ENCODE data around the gene CRYBG1.
A peak's percentile ranks its signal among the peaks of the same experiment; 100 is the strongest.

CRYBG1 gene

DNA sequence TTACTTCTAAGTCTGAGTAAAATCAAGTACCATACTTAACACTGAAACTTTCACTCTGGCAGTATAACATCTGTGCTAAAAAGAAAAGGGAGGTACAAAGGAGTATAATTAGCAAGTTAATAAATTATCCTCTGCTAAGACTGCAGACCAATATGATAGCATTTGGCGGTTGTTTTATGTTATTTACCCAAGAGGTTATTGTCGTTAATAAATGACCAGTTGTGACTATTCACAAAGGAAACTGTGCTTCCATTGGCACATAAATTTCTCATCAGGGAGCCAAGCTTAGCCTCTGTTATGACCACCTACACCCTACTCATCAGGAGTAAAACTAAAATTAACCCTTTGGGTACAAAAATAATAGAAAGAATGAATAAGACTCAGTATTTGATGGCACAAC lies 86.5 kb downstream of the CRYBG1 start:
- DNase-seq (ENCODE audit: insufficient read length, low spot score) (no peak), FAIRE-seq (no peak)
- no peak for TF ChIP-seq TAF1 (IDR thresholded peaks at IDR 0.05; ENCODE audit: low read depth, low read length)

DNA sequence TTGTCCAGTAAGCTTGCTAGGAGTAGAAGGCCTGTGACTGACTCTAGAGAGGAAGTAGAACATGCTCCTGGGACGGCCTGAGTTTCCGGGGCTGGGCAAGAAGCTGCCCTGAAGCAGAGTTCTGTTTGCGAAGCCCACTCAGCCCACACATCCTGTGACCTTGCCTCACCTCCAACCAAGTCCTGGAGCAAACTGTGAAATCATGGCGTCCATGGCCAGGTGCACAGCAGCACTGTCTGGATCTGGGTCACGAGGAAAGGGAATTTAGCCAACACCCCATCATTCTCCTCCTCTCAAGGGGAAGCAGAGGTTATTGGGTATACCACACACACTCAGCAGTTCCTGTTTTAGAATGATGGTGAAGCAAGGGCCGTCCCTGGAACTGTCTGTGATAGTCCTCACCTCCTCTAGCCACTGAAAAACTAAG lies 87.5 kb downstream of the CRYBG1 start:
- TF ChIP-seq POU2F2 (IDR thresholded peaks at IDR 0.05; ENCODE audit: low read depth, low read length) = no peak
- peak; percentile 81 for TF ChIP-seq SPI1 (IDR thresholded peaks at IDR 0.05; ENCODE audit: low read depth, low read length)
- no peak for DNase-seq (ENCODE audit: insufficient read length, low spot score)
- peak; percentile 91 for FAIRE-seq

DNA sequence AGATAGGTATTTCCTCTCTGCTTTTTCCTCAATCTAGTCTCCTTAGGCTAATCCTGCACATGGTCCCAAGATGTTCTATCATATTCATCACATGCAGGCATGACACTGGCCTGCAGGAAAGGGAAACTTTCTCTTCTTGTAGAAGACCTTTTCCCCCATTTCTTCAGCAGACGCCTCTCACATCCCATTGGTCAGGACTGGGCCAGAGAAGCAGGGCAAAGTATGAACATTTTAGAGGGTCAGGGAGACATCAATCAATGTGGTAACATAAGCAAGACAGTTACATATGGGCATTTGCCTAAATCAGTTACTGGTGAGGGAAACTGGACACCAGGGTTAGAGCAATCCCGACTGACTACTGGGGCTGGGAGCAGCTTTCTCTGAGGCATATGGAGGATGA lies 90.1 kb downstream of the CRYBG1 start:
- TF ChIP-seq PAX5 (IDR thresholded peaks at IDR 0.05; ENCODE audit: insufficient read depth, low read length, severe bottlenecking) (no peak), POLR2A (IDR thresholded peaks at IDR 0.05; ENCODE audit: low read depth, low read length) (no peak), POU2F2 (IDR thresholded peaks at IDR 0.05; ENCODE audit: low read depth, low read length) (no peak)
- no peak for DNase-seq (ENCODE audit: insufficient read length, low spot score)
- FAIRE-seq = no peak

DNA sequence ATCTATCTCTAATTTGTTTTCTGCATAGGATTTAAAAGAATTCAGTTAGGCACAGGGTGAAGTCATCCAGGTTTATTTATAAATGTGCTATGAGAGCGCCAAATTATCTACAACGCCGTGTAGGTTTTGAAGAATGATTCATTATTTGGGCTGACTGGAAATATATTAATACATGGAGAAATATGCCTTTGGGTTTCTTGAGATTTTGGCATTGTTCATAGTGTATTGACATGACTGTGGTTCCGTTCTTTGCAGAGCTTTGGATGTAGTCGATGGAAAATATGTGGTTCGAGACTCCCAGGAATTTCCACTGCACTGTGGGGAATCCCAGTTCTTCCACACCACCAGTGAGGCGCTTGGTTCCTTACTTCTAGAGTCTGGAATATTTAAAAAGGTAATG lies 90.9 kb downstream of the CRYBG1 start:
- DNase-seq (ENCODE audit: insufficient read length, low spot score) (no peak), FAIRE-seq (no peak)
- TF ChIP-seq POLR2A (IDR thresholded peaks at IDR 0.05; ENCODE audit: low read depth, low read length) (no peak), TAF1 (IDR thresholded peaks at IDR 0.05; ENCODE audit: low read depth, low read length) (no peak), POLR2AphosphoS5 (IDR thresholded peaks at IDR 0.05; ENCODE audit: low read depth, low read length) (no peak), POU2F2 (IDR thresholded peaks at IDR 0.05; ENCODE audit: low read depth, low read length) (no peak), SPI1 (IDR thresholded peaks at IDR 0.05; ENCODE audit: low read depth, low read length) (no peak), PAX5 (IDR thresholded peaks at IDR 0.05; ENCODE audit: insufficient read depth, low read length, severe bottlenecking) (no peak)

DNA sequence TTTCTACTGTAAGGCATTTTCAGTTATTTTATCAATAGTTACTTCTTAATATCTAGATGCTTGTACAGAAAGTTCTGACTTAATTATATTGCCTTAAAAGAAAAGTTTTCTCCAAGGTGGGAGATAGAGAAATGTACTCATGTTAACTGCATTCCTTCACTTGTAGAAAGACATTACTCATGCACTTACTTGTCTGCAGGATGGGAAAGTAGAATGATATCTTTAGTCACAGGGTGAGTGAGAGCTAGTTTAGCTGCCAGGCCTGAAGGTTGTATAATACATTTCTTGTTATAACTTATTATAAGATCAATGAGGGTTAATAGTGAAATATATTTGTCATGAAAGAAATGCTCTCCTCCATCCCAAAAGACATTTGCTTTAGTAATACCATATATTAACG lies 92.1 kb downstream of the CRYBG1 start:
- FAIRE-seq (no peak), DNase-seq (ENCODE audit: insufficient read length, low spot score) (no peak)
- TF ChIP-seq SPI1 (IDR thresholded peaks at IDR 0.05; ENCODE audit: low read depth, low read length) (no peak), PAX5 (IDR thresholded peaks at IDR 0.05; ENCODE audit: insufficient read depth, low read length, severe bottlenecking) (no peak), POLR2A (IDR thresholded peaks at IDR 0.05; ENCODE audit: low read depth, low read length) (no peak), TAF1 (IDR thresholded peaks at IDR 0.05; ENCODE audit: low read depth, low read length) (no peak), POLR2AphosphoS5 (IDR thresholded peaks at IDR 0.05; ENCODE audit: low read depth, low read length) (no peak), POU2F2 (IDR thresholded peaks at IDR 0.05; ENCODE audit: low read depth, low read length) (no peak)

DNA sequence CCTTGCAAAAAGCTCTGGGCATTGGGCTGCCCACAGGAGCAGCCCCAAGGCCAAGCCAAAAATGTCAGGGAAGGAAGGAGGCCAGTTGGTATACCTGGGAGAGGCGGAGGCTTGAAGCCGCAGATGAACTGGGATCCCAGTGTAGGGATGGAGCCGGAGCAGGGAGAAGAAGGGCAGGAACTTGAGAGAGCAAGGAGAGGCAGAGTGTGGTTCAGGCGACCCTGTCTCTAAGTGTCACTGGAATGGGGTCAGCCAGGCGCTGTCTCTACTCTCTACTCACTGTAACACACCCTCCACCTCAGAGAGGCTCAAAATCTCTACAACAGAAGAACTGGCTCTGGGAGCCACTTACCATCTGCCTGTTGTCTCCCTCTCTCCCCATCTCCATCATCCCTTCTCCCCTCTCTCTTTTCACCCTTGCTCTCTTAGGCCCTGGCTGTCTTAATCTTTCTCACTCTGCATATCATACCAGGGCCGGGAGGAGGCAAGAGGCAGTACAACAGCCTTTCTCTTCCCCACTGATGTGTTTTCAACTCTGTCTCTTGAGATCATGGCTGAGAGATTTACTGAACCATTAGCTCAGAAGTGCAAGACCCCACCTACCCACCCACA lies 93.3 kb downstream of the CRYBG1 start:
- FAIRE-seq = no peak

DNA sequence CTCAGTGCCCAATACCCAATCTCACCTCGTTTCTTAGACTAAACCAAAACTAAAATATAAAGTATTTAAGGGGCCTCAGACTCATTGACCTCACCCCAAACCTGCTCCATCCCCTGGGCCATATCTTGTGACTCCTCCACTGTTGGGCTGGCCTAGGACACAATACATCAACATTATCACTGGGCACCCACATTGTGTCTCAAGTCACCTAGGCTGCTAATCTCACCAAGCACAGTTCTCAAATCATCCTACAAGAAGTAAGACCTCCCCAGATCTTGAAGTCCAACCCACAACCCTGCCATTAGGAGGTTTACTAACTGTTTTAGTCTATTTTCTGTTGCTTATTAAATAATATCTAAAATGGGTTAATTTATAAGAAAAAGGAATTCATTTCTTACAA lies 96.2 kb downstream of the CRYBG1 start:
- no peak for FAIRE-seq
- TF ChIP-seq PAX5 (IDR thresholded peaks at IDR 0.05; ENCODE audit: insufficient read depth, low read length, severe bottlenecking) (no peak), POU2F2 (IDR thresholded peaks at IDR 0.05; ENCODE audit: low read depth, low read length) (no peak), TAF1 (IDR thresholded peaks at IDR 0.05; ENCODE audit: low read depth, low read length) (no peak), SPI1 (IDR thresholded peaks at IDR 0.05; ENCODE audit: low read depth, low read length) (no peak), POLR2A (IDR thresholded peaks at IDR 0.05; ENCODE audit: low read depth, low read length) (no peak), POLR2AphosphoS5 (IDR thresholded peaks at IDR 0.05; ENCODE audit: low read depth, low read length) (no peak)
- no peak for DNase-seq (ENCODE audit: insufficient read length, low spot score)

More for the DNA sequence above, 93.3 kb downstream of the CRYBG1 start:
- DNase-seq (ENCODE audit: insufficient read length, low spot score) = no peak
- no peak for TF ChIP-seq PAX5 (IDR thresholded peaks at IDR 0.05; ENCODE audit: insufficient read depth, low read length, severe bottlenecking)

DNA sequence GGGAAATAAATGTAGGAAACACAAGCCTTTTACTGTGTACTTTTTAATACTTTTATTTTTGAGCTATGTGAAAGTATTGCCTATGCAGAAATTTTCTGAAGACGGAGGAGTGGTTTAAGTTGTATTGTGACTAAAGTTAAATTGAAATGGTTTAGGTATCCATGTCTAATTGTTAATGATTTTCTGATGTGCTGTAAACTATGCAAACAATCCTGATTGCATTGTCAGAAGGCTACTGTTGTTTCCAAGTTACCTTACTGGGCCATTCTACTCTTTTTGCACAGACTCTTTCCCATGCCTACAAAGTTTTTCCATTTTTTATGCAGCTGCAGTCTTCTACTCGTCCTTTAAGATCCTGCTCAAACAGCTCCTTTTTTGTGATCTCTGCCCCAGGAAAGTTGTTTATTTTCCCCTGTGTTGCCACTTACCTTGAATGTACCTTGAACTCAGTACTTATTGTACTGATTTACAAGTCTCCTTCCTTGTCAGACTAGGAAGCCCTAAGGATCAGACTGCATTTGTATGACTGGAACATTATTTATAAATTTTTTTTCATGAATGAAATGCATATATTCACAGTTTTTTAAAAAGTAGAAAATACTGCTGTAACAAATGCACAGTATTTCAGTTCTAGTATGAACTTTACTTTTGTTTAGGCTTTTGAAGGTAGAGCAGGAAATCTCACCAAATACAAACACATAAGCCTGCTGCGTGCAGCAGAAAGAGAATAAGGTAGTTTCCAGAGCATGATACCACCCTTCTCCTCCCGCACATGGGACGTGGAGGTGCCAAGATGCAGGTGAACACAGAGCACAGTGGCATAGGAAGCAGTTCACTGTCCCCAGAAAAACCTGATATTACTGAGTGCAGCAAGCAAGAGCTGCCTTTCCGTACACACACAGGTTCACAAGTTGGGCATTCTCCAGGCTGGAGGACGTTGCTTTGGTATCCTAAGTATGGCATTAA lies 97.8 kb downstream of the CRYBG1 start:
- DNase-seq (ENCODE audit: insufficient read length, low spot score) = no peak
- no peak for FAIRE-seq
- TF ChIP-seq SPI1 (IDR thresholded peaks at IDR 0.05; ENCODE audit: low read depth, low read length) (no peak), PAX5 (IDR thresholded peaks at IDR 0.05; ENCODE audit: insufficient read depth, low read length, severe bottlenecking) (no peak), POLR2A (IDR thresholded peaks at IDR 0.05; ENCODE audit: low read depth, low read length) (no peak), TAF1 (IDR thresholded peaks at IDR 0.05; ENCODE audit: low read depth, low read length) (no peak), POU2F2 (IDR thresholded peaks at IDR 0.05; ENCODE audit: low read depth, low read length) (no peak), POLR2AphosphoS5 (IDR thresholded peaks at IDR 0.05; ENCODE audit: low read depth, low read length) (no peak)

DNA sequence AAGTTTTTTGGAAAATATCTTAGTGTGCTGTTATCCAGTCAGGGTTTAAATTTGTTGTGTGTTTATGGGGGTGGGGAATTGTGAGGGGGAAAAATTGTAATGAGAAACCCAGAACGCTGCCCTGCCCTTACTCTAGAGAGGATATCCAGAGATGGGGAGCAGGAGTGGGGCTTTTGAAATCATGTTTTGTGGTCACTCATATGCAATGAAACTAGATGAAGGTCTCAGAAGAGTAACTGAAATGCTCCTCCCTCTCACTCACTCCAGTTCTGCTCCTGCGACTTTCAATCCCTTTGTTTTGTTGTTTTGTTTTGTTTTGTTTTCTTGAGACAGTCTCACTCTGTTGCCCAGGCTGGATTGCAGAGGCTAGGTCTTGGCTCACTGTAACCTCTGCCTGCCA lies 100.0 kb downstream of the CRYBG1 start:
- TF ChIP-seq POLR2A (IDR thresholded peaks at IDR 0.05; ENCODE audit: low read depth, low read length) (no peak), TAF1 (IDR thresholded peaks at IDR 0.05; ENCODE audit: low read depth, low read length) (no peak)
- FAIRE-seq (no peak), DNase-seq (ENCODE audit: insufficient read length, low spot score) (no peak)

DNA sequence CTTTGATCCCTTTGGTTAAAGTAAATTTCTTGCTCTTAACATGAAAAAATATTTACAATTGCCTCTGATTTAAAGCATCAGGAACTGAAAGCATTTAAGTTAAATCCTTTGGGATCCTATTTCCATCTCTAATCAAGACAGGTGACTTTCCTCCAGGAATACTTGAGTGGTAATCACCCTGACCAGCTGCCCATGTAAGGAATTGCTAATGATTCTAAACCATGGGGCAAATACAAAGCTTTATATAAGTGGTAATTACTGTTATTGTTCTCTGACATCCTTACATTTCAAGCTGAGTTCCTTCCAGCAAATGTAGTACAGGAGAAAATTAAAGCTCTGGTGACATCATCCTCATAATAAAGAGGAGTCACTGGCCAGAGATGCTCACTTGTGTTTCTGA lies 100.6 kb downstream of the CRYBG1 start:
- DNase-seq (ENCODE audit: insufficient read length, low spot score) (no peak), FAIRE-seq (no peak)
- TF ChIP-seq POLR2A (IDR thresholded peaks at IDR 0.05; ENCODE audit: low read depth, low read length) = no peak
- no peak for TF ChIP-seq POU2F2 (IDR thresholded peaks at IDR 0.05; ENCODE audit: low read depth, low read length)
- no peak for TF ChIP-seq POLR2AphosphoS5 (IDR thresholded peaks at IDR 0.05; ENCODE audit: low read depth, low read length)
- no peak for TF ChIP-seq SPI1 (IDR thresholded peaks at IDR 0.05; ENCODE audit: low read depth, low read length)
- TF ChIP-seq PAX5 (IDR thresholded peaks at IDR 0.05; ENCODE audit: insufficient read depth, low read length, severe bottlenecking) = no peak
- TF ChIP-seq TAF1 (IDR thresholded peaks at IDR 0.05; ENCODE audit: low read depth, low read length) = no peak
